Loucy (cell line): ENCODE results near the gene SUGP1.

Experiments
- EZH2phosphoT487 ChIP-seq: fragments of 200-600 bp; IDR thresholded peaks from 2 replicates; pipeline ENCODE4 v1.6.1; 2018; ENCODE audit warnings: antibody characterized with exemption, mild to moderate bottlenecking, moderate library complexity, borderline replicate concordance
- TF ChIP-seq, protein P1 (sequence below): fragments of 200-600 bp; sonication (generic); conservative IDR thresholded peaks from 2 replicates; pipeline ENCODE4 v1.5.1; 2014; ENCODE audit warnings: mild to moderate bottlenecking, antibody characterized with exemption, low read length

DNA sequence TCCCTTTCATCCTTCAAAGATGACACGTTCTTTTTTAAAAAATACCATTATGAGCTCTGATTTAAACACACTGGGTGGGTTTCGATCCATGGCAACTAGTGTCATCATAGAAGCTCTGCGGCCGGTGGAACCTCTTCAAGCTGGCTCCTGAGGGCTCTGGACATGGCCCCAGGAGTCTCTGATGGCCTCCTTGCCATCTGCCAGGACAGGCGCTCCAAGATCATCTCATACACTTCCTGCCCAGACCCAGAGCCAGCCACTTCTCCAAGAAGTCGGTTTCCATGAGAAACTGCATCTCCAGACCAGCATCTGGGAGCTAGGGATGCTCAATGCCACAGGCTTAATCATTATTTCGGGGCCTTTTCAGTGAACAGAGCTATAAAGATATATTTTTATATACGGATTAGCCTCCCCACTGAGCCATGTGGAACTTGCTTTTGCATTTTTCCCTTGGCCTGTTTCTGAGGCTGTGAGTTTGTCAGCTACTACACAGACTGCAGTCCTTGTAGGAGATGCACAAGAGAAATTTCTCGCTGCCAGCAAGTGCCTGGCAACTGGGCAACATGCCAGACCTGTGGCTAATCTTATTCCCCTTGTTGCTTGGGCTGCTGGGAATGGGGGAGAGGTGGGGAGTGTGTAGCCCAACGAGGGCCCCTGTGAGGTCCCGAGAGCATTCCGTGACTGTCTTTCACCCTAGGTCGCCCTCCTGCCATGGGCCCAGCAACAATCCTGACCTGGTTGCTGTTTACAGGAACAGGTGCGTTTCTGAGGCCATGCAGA lies 15.9 kb downstream of the SUGP1 start:
- TF ChIP-seq, protein P1, sequence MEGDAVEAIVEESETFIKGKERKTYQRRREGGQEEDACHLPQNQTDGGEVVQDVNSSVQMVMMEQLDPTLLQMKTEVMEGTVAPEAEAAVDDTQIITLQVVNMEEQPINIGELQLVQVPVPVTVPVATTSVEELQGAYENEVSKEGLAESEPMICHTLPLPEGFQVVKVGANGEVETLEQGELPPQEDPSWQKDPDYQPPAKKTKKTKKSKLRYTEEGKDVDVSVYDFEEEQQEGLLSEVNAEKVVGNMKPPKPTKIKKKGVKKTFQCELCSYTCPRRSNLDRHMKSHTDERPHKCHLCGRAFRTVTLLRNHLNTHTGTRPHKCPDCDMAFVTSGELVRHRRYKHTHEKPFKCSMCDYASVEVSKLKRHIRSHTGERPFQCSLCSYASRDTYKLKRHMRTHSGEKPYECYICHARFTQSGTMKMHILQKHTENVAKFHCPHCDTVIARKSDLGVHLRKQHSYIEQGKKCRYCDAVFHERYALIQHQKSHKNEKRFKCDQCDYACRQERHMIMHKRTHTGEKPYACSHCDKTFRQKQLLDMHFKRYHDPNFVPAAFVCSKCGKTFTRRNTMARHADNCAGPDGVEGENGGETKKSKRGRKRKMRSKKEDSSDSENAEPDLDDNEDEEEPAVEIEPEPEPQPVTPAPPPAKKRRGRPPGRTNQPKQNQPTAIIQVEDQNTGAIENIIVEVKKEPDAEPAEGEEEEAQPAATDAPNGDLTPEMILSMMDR: no peak
- TF ChIP-seq EZH2phosphoT487: no peak
